Mesothelial cell of epicardium (in vitro differentiated cells): ENCODE results near the gene TRIM67. TPM values are rescaled to one million over a fixed set of nuclear protein-coding genes. Genes with fewer than 3 reads are reported as not detected.

Experiments
- DNase-seq, 2 experiments: peaks; one replicate each; pipeline ENCODE4 v3.0.0; 2021; ENCODE audit warnings: low spot score in 2 of 2; ENCODE audit not compliant: unreplicated experiment in 2 of 2
- H3K27ac Mint-ChIP-seq: 2 replicates; pipeline ENCODE4 v1.8.0; 2021; ENCODE audit warnings: mixed read lengths
- H3K27me3 Mint-ChIP-seq: 2 replicates; pipeline ENCODE4 v1.8.0; 2021; ENCODE audit warnings: low read depth, mixed read lengths
- H3K36me3 Mint-ChIP-seq: 2 replicates; pipeline ENCODE4 v1.8.0; 2021; ENCODE audit warnings: mixed read lengths
- H3K4me1 Mint-ChIP-seq: 2 replicates; pipeline ENCODE4 v1.8.0; 2021; ENCODE audit warnings: mixed read lengths
- H3K4me3 Mint-ChIP-seq: 2 replicates; pipeline ENCODE4 v1.8.0; 2021; ENCODE audit warnings: mild to moderate bottlenecking, moderate library complexity, mixed read lengths
- H3K9me3 Mint-ChIP-seq: 2 replicates; pipeline ENCODE4 v1.8.0; 2021; ENCODE audit warnings: mixed read lengths
- CTCF ChIP-seq: fragments of 200-600 bp; sonication (generic); IDR thresholded peaks from one replicate; pipeline ENCODE4 v1.5.0; 2021; ENCODE audit warnings: antibody characterized with exemption; ENCODE audit not compliant: unreplicated experiment
- total RNA-seq: library from RNA; stranded (reverse); gene quantifications from 3 replicates; pipeline ENCODE4 v1.2.1, GENCODE V29; 2021

The TRIM67 gene
- total RNA-seq, 1 donor from 2014 or later = 0.09 TPM

- Mint-ChIP-seq H3K4me3 (no peak overlapping the region), H3K4me1 (no peaks in the 10 kb centered on the region), H3K36me3 (peaks cover 19% of the 10 kb centered on the region), H3K9me3 (no peaks in the 10 kb centered on the region), H3K27ac (no peak overlapping the region), H3K27me3 (no peaks in the 10 kb centered on the region)
- no peak for TF ChIP-seq CTCF
- no peak for DNase-seq
These were observed 86.9 kb downstream of the TRIM67 start for GRCh38 chr1:231248778-231249177.

GRCh38 chr1:231252336-231252735 is 90.5 kb downstream of the TRIM67 start:
- no peak for TF ChIP-seq CTCF
- Mint-ChIP-seq H3K9me3 (no peaks in the 10 kb centered on the region), H3K4me3 (no peak overlapping the region), H3K36me3 (peaks cover 35% of the 10 kb centered on the region), H3K4me1 (no peaks in the 10 kb centered on the region), H3K27ac (no peak overlapping the region), H3K27me3 (no peaks in the 10 kb centered on the region)
- DNase-seq = no peak

GRCh38 chr1:231260351-231260750 is 98.5 kb downstream of the TRIM67 start:
- no peak for TF ChIP-seq CTCF
- H3K27me3 Mint-ChIP-seq = no peaks in the 10 kb centered on the region
- H3K4me3 Mint-ChIP-seq = no peak overlapping the region
- no peaks in the 10 kb centered on the region for H3K4me1 Mint-ChIP-seq
- no peak for DNase-seq
- peaks cover 43% of the 10 kb centered on the region for H3K36me3 Mint-ChIP-seq
- H3K27ac Mint-ChIP-seq = no peak overlapping the region
- H3K9me3 Mint-ChIP-seq = no peaks in the 10 kb centered on the region

DNA sequence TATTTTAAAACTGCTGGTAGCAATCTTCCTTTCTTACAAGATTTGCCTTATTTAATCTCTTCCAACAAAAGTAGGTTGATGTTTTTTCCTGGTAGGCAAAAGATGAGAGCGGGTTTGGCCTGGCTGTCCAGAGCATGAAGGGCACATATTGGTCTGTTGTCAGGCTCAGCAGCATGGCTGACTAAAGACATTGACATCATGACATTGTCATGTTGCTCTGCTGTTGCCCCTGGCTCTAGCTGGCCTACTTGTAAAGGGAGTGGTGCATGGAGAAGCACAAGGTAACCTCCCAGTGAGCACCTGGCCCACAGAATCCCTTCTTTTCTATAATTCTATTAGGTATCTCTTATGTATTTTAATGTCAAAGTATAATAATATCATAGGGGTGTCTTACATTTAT is 102.8 kb downstream of the TRIM67 start:
- H3K4me3 Mint-ChIP-seq = no peak overlapping the region
- H3K4me1 Mint-ChIP-seq = no peaks in the 10 kb centered on the region
- H3K27ac Mint-ChIP-seq = no peak overlapping the region
- peaks cover 43% of the 10 kb centered on the region for H3K36me3 Mint-ChIP-seq
- no peak for DNase-seq
- no peak for TF ChIP-seq CTCF
- H3K9me3 Mint-ChIP-seq = no peaks in the 10 kb centered on the region
- no peaks in the 10 kb centered on the region for H3K27me3 Mint-ChIP-seq

GRCh38 chr1:231265379-231265778 is 103.5 kb downstream of the TRIM67 start:
- H3K4me1 Mint-ChIP-seq = no peaks in the 10 kb centered on the region
- no peak for TF ChIP-seq CTCF
- no peak for DNase-seq
- H3K27me3 Mint-ChIP-seq = no peaks in the 10 kb centered on the region
- no peaks in the 10 kb centered on the region for H3K9me3 Mint-ChIP-seq
- no peak overlapping the region for H3K27ac Mint-ChIP-seq
- H3K4me3 Mint-ChIP-seq = no peak overlapping the region
- peaks cover 43% of the 10 kb centered on the region for H3K36me3 Mint-ChIP-seq

DNA sequence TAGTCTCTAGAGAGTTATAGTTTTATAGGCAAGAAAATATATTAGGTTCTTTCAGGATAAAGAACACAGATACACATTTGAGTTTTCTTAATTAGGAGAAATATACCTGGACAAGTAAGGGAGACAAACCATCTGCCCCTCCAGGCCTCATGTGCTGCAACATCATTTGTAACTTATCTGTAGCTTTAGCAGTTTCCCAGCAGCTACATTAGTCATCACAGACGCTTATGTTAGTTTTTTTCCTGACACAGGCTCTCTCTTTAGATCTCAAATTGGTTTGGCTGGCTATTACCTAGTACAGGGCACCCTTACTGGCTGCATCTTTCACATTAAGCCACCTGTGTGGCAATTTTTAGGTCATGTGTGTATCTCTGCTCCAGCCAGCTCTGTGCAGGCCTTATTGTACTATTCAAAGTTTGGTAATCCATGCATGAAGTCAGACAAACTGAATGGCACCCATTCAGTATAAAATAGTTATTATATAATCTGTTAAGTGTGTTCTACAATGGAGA is 105.0 kb downstream of the TRIM67 start:
- no peaks in the 10 kb centered on the region for H3K27me3 Mint-ChIP-seq
- no peaks in the 10 kb centered on the region for H3K4me1 Mint-ChIP-seq
- DNase-seq = no peak
- no peak overlapping the region for H3K4me3 Mint-ChIP-seq
- no peak for TF ChIP-seq CTCF
- no peak overlapping the region for H3K27ac Mint-ChIP-seq
- peaks cover 38% of the 10 kb centered on the region for H3K36me3 Mint-ChIP-seq
- no peaks in the 10 kb centered on the region for H3K9me3 Mint-ChIP-seq
